Neutrophil (primary cell): Measurements from ENCODE around the gene NEMP2.

Experiments
- H3K27ac ChIP-seq: fragments of 200-600 bp; sonication (generic); 2 replicates; pipeline ENCODE4 v1.5.1; 2016; ENCODE audit warnings: mild to moderate bottlenecking, moderate library complexity
- H3K27me3 ChIP-seq: fragments of 200-600 bp; sonication (generic); 2 replicates; pipeline ENCODE4 v1.6.0; 2016; ENCODE audit warnings: mild to moderate bottlenecking
- H3K36me3 ChIP-seq: fragments of 200-600 bp; sonication (generic); 2 replicates; pipeline ENCODE4 v1.5.1; 2017
- H3K4me1 ChIP-seq, 2 experiments: fragments of 200-600 bp in 1 of 2; sonication (generic) in 1 of 2; 1 replicate in 1 of 2; 2 replicates in 1 of 2; pipeline versions ENCODE4 v1.5.1 to v1.6.1; 2013 to 2016; ENCODE audit warnings: low read depth in 1 of 2, low read length in 1 of 2, mild to moderate bottlenecking in 1 of 2, moderate library complexity in 1 of 2; ENCODE audit not compliant: control insufficient read depth in 1 of 2, insufficient read depth in 1 of 2
- H3K4me3 ChIP-seq, 2 experiments: fragments of 200-600 bp in 1 of 2; sonication (generic) in 1 of 2; 1 replicate in 1 of 2; 2 replicates in 1 of 2; pipeline ENCODE4 v1.5.1; 2013 to 2016; ENCODE audit warnings: low read depth in 1 of 2, low read length in 1 of 2, mild to moderate bottlenecking in 1 of 2, moderate library complexity in 1 of 2
- H3K9me3 ChIP-seq: fragments of 200-600 bp; sonication (generic); 2 replicates; pipeline ENCODE4 v1.5.1; 2016
- CTCF ChIP-seq: fragments of 200-600 bp; sonication (generic); IDR thresholded peaks from 2 replicates; pipeline ENCODE4 v1.5.1; 2016; ENCODE audit warnings: antibody characterized with exemption

Gene NEMP2

GRCh38 chr2:190456833-190457232, 77.7 kb downstream of the NEMP2 start:
- H3K4me1 ChIP-seq, result no peaks in the 10 kb centered on the region
- TF ChIP-seq CTCF, result no peak

GRCh38 chr2:190455358-190456095, 79.0 kb downstream of the NEMP2 start:
- Histone ChIP-seq H3K9me3 (no peaks in the 10 kb centered on the region), H3K27me3 (no peaks in the 10 kb centered on the region), H3K4me1 (no peaks in the 10 kb centered on the region), H3K27ac (no peak overlapping the region), H3K4me3 (no peak overlapping the region), H3K36me3 (no peaks in the 10 kb centered on the region)
- no peak for TF ChIP-seq CTCF

More at GRCh38 chr2:190456833-190457232, 77.7 kb downstream of the NEMP2 start:
- Histone ChIP-seq H3K9me3 (no peaks in the 10 kb centered on the region), H3K27me3 (no peaks in the 10 kb centered on the region), H3K4me3 (no peak overlapping the region), H3K27ac (no peak overlapping the region), H3K36me3 (no peaks in the 10 kb centered on the region)

GRCh38 chr2:190454795-190455194, 79.7 kb downstream of the NEMP2 start:
- no peak for TF ChIP-seq CTCF
- H3K36me3 ChIP-seq, result no peaks in the 10 kb centered on the region
- no peaks in the 10 kb centered on the region for H3K9me3 ChIP-seq
- no peaks in the 10 kb centered on the region for H3K27me3 ChIP-seq
- H3K27ac ChIP-seq, result no peak overlapping the region
- no peak overlapping the region for H3K4me3 ChIP-seq
- H3K4me1 ChIP-seq, result no peaks in the 10 kb centered on the region
